Hematopoietic multipotent progenitor cell treated with erythropoietin and hydrocortisone succinate and interleukin-3 and kit ligand, for 6 days (in vitro differentiated cells): Measurements from ENCODE around the gene C11orf54.
"Not testable (repeated sequence)": the region's sequence is repeated elsewhere in the genome, so short reads cannot be mapped to it uniquely, and the experiment has no call there.

Source experiments
- DNase-seq: peaks from one replicate; pipeline ENCODE4 v3.0.0-alpha.2; 2015

Gene C11orf54

DNA sequence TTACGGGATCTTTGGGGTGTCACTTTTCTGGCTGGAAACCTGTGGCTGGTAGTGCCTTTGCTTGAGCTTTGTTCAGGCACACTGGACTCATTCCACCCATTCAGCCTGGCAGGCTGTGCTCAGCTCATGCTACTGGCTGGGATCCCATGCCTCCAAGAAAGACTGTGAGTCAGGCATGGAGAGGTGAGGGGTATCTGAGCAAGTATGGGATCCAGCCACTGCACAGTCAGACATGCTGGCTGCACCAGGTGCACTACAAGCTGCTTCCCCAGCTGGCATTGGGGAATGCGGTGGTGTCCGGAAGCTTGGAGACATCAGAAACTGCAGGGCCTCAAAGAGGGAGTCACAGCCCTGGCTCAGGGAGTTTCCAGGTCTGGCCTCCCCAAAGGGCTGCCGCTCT is 30.7 kb downstream of the C11orf54 start:
- DNase-seq: no peak

DNA sequence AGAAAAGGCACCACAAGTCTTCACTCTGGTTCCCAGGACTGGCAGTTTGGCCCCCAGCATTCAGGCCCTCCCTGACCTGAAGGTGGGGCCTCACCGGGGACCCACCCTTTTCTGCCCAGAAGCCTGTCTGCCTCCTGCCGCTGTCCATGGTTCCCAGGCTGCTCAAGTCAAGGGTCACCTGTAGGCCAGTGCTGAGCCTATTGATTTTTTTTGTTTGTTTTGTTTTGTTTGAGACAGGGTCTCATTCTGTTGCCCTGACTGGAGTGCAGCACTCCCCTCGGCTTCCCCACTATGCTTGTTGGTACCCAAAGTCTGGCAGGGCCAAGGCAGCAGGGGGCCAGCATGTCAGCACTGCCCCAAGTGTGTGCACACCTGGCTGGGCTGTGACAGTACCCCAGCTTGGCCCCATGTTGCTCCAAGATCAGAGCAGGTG is 31.6 kb downstream of the C11orf54 start:
- DNase-seq: no peak

DNA sequence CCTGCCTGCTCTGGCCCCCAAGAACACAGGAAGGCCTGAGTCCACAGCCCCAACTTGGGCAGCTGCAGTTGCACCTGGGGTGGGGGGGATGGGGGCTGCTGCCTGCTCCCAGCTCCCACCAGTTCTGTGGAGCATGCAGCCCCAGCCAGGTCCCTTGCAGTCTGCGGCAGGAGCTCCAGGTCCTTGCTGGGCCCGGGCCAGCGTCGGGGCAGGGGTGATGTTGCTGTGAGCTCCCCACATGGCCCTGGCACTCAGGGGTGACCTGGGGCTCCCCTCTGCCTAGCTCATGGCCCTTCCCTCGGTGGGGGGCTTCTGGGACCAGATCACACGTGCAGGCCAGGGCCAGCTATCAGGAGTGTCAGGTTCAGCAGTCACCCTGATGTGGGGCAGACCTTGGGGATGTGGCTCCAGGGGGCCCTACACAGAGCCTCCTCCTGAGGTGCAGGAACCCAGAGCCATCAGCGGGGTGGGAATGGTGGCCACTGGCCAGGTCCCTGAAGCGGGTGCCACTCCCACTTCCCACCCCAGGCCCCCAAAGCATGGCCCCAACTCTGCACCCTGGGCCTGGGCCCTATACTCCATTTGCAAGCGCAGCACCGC is 32.2 kb downstream of the C11orf54 start:
- DNase-seq: no peak

DNA sequence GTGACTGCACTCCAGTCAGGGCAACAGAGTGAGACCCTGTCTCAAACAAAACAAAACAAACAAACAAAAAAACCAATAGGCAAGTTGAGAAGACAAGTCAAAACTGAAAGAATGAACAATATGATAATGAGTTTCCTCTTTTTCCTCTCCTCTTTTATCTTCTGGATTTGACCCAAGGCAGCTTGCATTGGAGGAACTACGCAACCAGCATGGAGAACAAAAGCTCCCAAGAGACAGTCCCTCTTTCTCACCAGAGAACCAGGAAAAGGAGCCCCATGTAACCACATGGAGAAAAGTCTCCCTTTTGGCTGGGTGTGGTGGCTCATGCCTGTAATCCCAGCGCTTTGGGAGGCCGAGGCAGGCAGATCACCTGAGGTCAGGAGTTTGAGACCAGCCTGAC is 33.1 kb downstream of the C11orf54 start:
- not testable (repeated sequence) for DNase-seq

DNA sequence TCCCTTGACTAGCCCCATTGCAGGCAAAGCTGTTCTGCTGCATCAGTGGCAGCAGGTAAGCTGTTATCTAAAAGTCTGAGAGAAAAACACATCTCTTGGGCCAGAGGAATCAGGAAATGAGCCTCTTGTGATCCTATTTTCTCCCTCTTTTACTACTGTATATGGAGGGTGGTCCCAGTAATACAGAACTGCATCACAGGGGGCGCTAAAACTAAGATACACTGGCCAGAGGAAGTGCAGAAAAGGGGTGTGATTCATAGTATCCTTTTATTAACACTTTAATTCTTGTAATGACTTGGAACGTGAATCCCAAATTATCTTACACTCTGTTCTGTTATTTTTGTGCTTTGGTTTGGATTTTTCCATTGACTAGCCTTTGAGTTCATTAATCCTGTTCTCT is 33.8 kb downstream of the C11orf54 start:
- DNase-seq: peak; percentile 68

DNA sequence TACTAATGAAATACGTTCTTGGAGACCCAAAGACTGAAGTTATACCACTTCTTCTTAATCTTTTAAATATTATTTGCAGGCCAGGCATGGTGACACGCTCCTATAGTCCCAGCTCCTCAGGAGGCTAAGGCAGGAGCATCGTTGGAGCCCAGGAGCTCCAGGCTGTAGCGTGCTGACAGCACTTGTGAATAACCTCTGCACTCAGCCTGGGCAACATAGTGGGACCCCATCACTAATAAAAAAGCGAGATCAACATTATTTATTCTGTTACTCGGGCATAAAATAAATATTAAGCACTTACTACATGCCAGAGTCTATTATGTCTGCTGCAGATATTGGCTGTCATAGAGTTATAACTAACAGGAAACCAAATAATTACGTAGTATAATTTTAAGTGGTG is 41.9 kb downstream of the C11orf54 start:
- no peak for DNase-seq

DNA sequence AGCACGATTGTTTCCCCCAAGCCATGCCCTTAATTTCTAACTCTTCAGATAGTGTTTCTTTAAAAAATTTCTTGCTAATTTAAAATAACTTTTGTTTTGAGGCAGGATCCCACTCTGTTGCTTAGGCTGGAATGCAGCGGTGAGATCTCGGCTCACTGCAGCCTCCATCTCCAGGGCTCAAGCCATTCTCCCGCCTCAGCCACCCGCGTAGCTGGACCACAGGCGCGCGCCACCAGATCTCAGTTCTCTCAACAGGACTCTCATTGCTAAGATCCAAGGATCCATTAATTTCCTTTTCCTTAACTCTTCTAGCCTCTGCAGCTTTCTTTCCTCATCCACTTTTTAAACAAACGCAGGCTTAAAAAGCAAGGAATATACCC is 42.3 kb downstream of the C11orf54 start:
- no peak for DNase-seq

DNA sequence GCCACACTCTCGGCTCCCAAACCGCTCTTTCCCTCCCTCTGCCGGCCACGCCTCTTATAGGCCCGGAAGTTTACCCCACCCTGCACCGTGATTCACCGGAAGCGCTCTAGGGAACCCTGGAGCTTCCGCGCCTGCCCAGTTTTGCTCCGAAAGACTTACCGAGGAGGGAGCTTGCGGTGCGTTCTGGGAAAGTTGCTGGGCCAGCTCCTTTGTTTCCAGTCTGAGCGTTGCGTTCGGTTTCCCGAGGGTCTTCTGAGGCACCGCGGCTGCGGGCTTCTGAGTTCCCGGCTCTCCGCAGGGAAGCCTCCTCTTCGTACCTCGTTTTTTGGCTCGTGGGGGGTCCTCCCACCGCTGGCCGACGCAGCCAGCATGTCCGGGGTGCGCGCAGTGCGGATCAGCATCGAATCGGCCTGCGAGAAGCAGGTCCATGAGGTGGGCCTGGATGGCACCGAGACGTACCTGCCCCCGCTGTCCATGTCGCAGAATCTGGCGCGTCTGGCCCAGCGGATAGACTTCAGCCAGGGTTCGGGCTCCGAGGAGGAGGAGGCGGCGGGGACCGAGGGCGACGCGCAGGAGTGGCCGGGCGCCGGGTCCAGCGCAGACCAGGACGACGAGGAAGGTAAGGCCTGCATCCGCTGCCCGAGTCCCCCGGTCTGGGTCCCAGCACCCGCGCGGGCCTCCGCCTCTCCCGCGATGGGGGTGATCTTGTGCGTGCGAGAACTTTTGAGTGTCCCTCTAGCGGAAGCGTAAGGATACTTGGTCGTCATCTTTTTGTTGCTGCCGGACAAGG is 42.9 kb downstream of the C11orf54 start, which contains the start of gene MED17:
Gene MED17, plus strand, starts transcription at position 138 of the 790 bp plus-strand sequence. Its CDS starts 232 bp downstream, at position 370.
- peak; percentile 98 for DNase-seq

DNA sequence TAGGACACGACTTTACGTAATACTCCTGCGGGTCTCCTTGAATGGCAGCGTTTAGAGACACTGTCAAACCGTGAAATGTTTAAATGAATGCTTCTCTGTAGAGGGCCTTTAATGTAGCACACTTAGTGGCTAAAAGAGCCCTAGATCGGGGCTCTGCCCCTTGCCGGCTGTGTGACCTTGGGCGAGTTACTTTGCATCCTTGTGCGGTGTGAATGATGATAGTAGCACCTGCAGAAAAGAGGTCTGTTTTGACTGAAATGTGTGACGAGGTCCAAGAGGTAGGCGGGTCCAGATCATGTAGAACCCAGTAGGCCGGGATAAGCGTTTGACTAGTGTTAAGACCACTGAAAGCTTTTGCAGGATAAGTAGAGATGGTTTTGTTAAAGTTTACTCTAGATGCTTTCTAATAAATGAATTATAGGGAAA is 43.5 kb downstream of the C11orf54 start:
- DNase-seq: peak; percentile 19

DNA sequence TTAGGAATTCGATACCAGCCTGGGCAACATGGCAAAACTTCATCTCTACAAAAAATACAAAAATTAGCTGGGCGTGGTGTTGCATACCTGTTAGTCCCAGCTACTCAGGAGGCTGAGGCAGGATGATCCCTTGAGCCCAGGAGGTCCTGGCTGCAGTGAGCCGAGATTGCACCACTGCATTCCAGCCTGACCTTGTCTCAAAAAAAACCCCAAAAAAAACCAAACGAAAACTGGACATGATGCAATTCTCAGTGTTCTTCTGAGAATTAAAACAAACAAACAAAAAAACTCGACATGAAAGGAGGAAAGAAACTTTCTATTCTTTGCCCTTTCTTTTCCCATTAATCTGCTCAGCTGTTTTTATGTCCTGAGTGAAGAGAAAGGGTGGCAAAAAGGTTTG is 50.0 kb downstream of the C11orf54 start:
- DNase-seq: no peak

DNA sequence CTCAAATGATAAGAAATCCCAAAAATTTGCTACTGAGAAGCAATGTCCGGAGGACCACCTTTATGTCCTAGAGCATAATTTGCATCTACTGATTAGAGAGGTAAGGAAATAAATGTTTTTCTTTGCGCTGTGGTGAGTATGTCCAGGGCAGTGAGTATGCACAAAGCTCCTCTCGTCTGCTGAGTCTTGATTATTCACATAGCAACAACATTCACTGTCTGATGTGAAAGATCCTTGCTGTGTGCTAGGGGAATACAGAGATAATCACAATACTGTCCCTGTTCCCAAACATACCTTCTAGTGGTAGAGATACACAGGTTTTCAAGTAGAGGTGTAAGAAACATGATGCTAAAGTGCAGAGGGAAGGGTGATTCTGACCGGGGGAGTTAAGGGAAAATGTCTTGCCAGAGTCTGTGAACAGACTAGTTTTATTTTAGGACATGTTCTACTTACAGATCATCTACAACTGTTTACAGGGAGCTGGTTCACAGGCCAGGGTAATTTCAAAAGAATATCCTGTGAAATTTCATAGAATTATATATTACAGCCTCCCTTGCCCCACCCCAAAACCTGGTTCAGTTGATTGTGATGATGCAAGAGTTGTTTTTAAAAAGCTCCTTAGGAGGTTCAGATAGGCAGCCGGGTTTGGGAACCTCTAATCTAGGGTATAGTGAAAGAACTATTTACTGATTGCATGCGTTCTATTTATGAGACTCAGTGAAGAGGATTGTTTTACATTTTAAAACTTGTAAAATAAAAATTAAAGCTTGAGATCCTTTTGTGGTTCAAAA is 55.2 kb downstream of the C11orf54 start:
- peak; percentile 15 for DNase-seq

DNA sequence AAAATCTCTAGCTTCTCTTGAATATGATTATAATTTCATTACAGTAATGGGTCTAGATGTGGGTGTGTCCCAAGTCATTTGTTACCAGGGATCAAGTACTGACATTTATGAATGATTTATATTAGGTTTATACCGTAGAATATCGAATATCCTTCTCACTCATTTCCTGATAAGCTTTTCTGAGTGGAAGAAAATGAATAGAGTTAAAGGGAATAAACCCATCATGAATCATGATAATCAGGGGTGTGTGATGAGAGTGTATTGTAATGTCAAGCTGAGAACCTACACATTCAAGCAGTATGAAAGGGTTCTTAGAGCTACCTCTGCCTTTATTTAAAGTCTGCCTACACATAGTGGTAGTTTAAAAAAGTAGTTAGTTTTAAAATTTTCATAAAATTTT is 59.9 kb downstream of the C11orf54 start:
- DNase-seq: no peak

DNA sequence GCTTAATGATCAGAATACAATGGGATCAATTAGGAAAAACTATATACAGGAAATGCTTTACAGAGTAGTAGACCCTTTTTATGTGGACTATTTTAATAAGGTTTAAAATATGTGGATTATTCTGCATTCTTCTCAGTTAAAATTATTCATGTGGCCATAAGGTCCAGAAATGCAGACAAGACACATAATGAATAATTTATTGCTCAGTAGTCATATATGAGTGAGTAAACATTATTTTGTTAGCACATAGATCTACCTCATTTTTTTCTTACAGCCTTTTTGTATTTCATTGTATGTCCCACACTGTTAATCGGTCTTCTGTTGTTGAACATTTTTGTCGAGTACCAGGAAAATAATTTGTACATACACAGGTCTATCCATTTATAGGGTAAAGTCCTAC is 63.4 kb downstream of the C11orf54 start:
- DNase-seq: no peak

DNA sequence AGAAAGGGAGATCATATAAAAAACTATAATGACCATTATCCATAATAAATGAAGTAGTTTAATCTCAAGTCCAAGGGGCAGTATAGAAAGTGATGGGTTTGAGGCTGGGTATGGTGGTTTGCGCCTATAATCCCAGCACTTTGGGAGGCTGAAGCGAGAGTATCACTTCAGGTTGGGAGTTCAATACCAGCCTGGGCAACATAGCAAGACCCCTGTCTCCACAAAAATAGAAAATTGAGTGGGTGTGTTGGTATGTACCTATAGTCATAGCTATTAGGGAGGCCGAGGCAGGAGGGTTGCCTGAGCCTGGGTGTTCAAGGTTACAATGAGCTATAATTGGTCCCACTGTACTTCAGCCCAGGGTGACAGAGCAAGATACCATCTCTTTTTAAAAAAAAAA is 66.5 kb downstream of the C11orf54 start:
- DNase-seq: no peak

DNA sequence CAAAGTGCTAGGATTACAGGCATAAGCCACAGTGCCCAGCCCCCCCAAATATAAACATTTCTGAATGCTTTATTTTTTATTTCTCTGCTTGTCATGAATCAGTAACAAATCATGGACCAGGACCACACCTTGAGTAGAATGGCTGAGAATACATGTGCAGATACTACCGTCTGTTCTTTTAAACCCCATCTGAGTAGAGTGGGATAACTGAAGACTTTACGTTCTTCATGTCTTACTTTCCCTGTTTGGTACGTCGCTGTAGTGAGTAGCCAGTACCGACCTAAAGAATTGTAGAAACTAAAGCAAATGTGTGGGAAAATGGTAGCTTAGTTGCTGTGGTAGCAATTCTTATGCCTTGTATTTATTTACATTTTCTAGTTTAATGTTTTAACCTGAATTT is 72.5 kb downstream of the C11orf54 start:
- DNase-seq: no peak
